Kidney capillary endothelial cell (primary cell): Measurements from ENCODE around the gene WDFY3.
"Not testable (repeated sequence)": the region's sequence is repeated elsewhere in the genome, so short reads cannot be mapped to it uniquely, and the experiment has no call there.

Experiments
- DNase-seq: peaks from one replicate; pipeline ENCODE4 v3.0.0-alpha.2; 2018; ENCODE audit warnings: low spot score

Gene WDFY3

GRCh38 chr4:84672177-84672576, 294.3 kb downstream of the WDFY3 start:
- no peak for DNase-seq

GRCh38 chr4:84669201-84669600, 297.3 kb downstream of the WDFY3 start:
- no peak for DNase-seq

GRCh38 chr4:84666439-84666838, 300.1 kb downstream of the WDFY3 start:
- no peak for DNase-seq

GRCh38 chr4:84664767-84665166, 301.7 kb downstream of the WDFY3 start:
- not testable (repeated sequence) for DNase-seq

DNA sequence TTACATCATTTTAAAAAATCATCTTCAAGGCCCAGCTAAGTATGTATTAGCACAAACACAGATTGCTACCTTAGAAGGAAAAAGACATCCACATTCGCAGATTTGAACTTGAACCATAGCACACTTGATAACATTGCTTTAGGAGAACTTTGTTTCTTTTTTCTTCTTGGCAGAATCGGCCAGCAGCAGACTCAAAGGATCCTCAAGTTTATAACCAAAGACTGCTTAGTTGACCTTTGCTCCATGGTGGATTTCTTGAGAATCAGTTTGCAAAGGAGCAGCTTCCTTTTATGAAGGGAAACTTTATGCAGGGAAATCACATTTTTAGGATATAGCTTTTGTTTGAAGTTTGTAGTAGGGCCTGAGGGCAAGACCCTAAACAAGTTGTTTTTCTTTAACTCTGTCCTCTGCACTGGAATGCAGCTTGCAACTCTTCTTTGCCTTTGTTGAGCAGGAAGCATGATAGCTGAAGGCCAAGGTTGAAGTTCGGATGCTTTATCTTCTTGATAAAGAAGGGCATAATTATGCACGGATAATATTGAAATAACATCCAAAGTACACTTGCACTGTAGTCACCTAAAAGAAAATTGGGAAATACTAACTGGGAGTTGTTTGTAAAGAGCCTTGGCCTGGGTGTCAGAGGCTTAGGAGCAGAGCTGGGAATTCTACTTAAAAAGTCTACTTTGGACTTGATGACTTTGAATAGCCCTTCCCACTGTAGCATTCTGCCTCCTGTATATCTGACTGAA, 305.1 kb downstream of the WDFY3 start:
- DNase-seq: no peak

DNA sequence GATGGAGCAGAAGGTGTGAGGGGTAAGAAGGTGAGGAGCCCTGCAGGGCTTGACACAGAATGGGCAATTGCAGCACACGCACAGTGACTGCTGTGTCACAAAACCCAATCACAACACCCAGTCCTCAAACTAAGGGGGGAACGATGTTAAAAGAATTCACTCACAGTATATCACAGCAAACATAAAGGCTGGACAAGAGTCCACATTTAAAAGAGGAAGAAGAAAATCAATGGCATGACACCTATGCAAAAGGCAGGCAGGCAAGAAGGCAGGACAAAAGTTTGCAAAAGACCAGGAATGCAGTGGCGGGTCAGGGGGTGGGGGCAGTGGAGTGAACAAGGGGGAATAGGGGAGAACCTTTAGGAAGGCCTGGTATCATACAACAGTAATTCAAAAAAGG, 305.9 kb downstream of the WDFY3 start:
- DNase-seq: no peak

DNA sequence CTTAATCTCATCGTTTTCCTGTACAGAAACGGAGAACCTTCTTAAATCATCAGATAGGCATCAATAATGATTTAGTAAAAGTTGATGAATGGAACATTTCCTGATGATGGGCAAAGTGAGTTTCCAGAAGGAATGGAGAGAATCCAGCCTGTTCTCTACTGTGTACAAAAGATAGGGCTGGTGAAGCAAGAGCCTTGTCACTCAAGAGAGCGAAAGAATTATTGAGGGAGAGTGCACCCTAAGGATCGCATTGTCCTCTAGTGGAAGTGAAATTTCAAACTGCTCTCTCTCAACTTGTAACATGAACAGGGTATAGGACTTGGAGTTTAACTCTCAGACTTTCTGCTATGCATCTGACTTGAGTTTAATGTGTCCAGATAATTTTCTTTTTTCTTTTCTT, 314.0 kb downstream of the WDFY3 start:
- no peak for DNase-seq

DNA sequence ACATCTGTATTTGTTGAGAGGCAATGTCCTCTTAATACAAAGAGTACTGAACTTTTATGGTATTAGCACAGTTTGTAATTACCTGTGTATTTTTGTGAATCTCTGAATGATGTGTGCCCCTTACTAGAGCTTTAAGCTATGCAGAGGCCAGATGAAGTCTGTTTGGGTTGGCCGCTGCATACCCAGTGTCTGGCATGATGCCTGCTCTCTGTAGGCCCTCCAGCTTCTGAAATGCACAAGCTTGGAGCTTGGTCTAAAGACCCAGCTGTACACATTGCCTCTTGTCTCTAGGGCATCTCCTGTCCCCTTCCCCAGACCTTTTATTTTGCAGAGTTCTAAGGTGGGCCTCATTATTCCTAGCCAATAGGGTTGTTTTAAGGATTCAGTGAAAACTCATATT, 315.0 kb downstream of the WDFY3 start:
- no peak for DNase-seq

GRCh38 chr4:84648863-84649647, 317.4 kb downstream of the WDFY3 start:
- DNase-seq: no peak

DNA sequence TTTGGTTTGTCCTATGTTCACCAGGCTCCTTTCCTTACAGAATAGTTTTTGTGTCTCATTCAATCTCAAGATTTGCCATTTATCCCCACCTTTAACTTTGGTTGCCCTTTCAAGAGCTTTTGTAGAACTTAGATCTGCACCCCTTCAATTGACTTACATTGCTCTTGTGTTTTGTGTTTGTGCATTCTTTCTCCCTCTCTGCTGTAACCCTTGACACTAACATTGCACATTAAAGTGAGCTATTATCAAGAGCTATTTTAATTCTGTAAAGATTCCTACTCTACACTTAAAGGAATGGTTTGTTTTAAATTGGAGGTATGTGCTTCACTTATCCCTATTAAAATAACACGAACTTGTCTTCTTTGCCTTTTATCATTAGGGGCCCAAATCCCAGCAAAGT, 318.3 kb downstream of the WDFY3 start:
- no peak for DNase-seq

DNA sequence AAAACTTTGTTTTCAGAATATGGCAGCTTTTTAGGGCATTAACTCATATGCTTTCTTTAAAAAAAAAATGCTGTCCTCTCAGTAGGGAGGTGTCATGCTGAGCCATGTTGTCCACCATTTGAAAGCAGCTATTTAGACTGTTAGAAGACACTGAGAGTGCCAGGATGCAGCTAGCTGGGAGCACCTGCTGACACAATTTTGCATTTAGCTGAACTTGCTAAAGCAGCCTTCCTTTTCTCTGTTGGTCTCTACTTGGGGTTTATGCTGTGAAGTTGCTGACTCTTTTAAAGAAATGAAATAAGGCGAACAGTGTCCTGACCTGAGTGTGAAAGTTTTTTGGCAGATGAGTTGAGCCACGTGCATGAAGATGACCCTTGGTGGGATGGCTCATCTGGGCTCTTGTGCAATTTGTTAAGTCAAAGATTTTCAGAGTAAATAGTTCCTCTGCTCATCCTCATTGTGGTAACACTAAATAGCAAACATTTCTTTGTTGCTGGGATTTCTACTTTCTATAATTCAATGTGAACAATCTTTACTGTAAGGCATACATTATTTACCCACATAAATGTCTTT, 319.1 kb downstream of the WDFY3 start:
- DNase-seq: no peak

GRCh38 chr4:84644087-84644486, 322.4 kb downstream of the WDFY3 start:
- DNase-seq: no peak

DNA sequence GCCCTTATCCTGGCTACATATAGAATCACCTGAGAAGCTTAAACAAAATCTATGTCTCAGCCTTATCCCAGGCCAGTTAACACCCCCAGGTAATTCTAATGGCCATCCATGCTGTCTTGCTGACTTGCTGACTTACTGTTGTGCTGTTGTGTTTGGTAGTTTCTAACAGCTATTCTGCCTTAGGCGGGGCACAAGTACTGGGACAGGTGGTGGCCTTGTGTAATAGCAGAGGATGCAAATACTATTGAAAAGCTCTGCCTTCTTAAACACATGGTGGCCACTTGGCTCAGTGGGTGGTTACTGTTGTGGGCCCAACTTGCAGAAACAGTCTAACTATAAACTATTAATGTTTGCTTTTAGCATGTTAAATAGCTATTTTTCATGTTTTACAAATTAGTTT, 327.3 kb downstream of the WDFY3 start:
- DNase-seq: no peak

- no peak for DNase-seq
Measured at GRCh38 chr4:84638092-84638491, 328.4 kb downstream of the WDFY3 start.

DNA sequence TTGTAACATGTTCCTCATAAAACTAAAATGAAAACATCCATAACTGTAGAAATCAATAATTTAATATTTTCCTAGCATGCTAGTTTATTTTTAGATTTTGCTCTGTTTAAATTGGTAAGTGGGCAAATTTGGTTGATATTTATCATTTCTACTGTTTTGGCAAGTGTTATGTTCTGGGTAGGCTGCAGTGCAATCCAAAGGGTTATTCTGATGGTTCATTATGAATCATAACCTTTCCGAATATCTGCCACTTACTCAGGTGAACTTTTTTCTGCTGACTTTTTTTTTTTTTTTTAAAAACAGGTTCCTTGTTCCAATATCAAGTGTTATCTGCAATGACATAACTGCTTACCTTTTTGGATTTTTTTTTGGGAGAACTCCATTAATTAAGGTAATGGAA, 331.5 kb downstream of the WDFY3 start:
- no peak for DNase-seq

GRCh38 chr4:84632092-84632491, 334.4 kb downstream of the WDFY3 start:
- DNase-seq: no peak

DNA sequence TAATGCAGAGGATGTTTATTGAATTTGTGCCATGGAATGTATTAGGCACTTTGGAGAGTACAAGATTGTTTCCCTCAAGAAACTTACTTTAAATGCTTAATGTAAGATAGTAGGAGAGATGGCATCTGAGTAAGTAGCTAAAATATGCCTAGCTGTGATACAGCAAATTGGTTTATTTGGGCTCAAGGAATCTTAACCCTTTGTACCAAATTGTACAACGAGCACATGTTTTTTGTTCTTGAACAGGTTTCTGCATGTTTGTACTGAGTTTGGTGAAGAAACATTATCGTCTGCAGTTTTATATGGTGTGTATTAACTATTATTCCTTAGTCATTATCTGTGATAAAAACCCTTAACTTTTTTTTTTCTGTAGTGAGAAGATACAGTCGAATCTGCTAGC, 334.9 kb downstream of the WDFY3 start:
- no peak for DNase-seq

GRCh38 chr4:84626673-84627072, 339.8 kb downstream of the WDFY3 start:
- no peak for DNase-seq

DNA sequence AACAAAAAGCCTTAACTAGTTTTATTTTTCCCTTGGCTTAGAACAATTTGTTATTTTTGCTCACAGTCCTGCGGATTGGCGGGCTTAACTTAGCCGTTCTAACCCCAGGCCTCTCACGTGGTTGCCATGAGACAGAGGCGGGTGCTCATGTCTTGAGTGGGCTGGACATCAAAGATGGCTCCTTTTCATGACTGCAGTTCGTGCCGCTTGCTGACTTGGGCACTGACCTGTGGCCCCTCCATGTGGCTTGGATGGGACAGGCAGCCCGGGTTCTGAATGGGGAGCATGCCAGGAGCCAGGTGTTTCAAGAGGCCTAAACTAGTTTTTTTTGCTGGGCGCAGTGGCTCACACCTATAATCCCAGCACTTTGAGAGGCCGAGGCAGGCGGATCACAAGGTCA, 342.8 kb downstream of the WDFY3 start:
- no peak for DNase-seq

GRCh38 chr4:84622959-84623358, 343.5 kb downstream of the WDFY3 start:
- DNase-seq: no peak
